Endothelial cell of umbilical vein (primary cell): ENCODE measurements around the gene BAMBI. TPM values are rescaled to one million over a fixed set of nuclear protein-coding genes. Genes with fewer than 3 reads are reported as not detected.

ENCODE experiments used
- Bru-seq: library from RNA; stranded (reverse); fragments of 400-500 nt; gene quantifications from one replicate; lab custom pipeline; 2021; lab: Mats Ljungman, UMichigan
- BruChase-seq, 2 experiments: library from RNA; stranded (reverse); fragments of 400-500 nt; gene quantifications; one replicate each; lab custom pipeline; 2021; lab: Mats Ljungman, UMichigan
- BruUV-seq: library from RNA; stranded (reverse); fragments of 400-500 nt; replicated peaks from 2 replicates; lab custom pipeline; 2021; lab: Mats Ljungman, UMichigan
- CTCF ChIA-PET: fragments of 300-600, 350-600 bp; sonication (Branson Sonifier 250); formaldehyde crosslinking; loops from one replicate; lab custom pipeline; 2021; ENCODE audit warnings: antibody characterized with exemption, inconsistent platforms; lab: Charles Lee
- POLR2A ChIA-PET: fragments of 300-600, 350-600 bp; sonication (Branson Sonifier 250); formaldehyde crosslinking; loops from one replicate; lab custom pipeline; 2021; ENCODE audit warnings: antibody characterized with exemption, inconsistent platforms; lab: Charles Lee
- DNase-seq: peaks from one replicate; pipeline ENCODE4 v3.0.0-alpha.2; 2011; ENCODE audit warnings: low read depth, low spot score
- FAIRE-seq: peaks from 2 replicates; lab custom pipeline; 2011; peaks lifted over from hg19 to GRCh38; lab: Jason Lieb, UNC
- H2AFZ ChIP-seq: 2 replicates; pipeline ENCODE4 v1.6.0; 2012; ENCODE audit warnings: low read depth, low read length, control low read depth, inconsistent platforms
- H3K27ac ChIP-seq: 2 replicates; pipeline ENCODE4 v1.5.1; 2011; ENCODE audit warnings: low read depth, mild to moderate bottlenecking, control low read depth, low read length, moderate library complexity; ENCODE audit not compliant: insufficient read depth
- H3K27me3 ChIP-seq, 2 experiments: 2 replicates each; pipeline versions ENCODE4 v1.6.0 to v1.6.1; 2011; ENCODE audit warnings: low read length in 2 of 2, mixed read lengths in 1 of 2; ENCODE audit not compliant: control insufficient read depth in 2 of 2, insufficient read depth in 2 of 2
- H3K36me3 ChIP-seq, 2 experiments: 2 replicates in 1 of 2; 3 replicates in 1 of 2; pipeline ENCODE4 v1.5.1; 2011; ENCODE audit warnings: low read length in 2 of 2, mild to moderate bottlenecking in 1 of 2, moderate library complexity in 1 of 2; ENCODE audit not compliant: control insufficient read depth in 2 of 2, insufficient read depth in 2 of 2; ENCODE audit errors: extremely low read depth in 1 of 2
- H3K4me1 ChIP-seq: 3 replicates; pipeline ENCODE4 v1.5.1; 2011; ENCODE audit warnings: mild to moderate bottlenecking, low read length; ENCODE audit not compliant: control insufficient read depth, insufficient read depth; ENCODE audit errors: extremely low read depth
- H3K4me2 ChIP-seq: 2 replicates; pipeline ENCODE4 v1.6.1; 2011; ENCODE audit warnings: low read length, control low read depth, mixed read lengths; ENCODE audit not compliant: insufficient read depth
- H3K4me3 ChIP-seq, 3 experiments: fragments of 200-600 bp in 1 of 3; sonication (generic), shearing (Covaris generic) in 1 of 3; replicated peaks in 1 of 3; 2 replicates each; pipeline ENCODE4 v1.5.1; 2011 to 2016; ENCODE audit warnings: control low read depth in 3 of 3, low read length in 3 of 3, mild to moderate bottlenecking in 2 of 3, inconsistent platforms in 1 of 3, low read depth in 1 of 3, moderate library complexity in 1 of 3; ENCODE audit not compliant: insufficient read depth in 1 of 3
- H3K79me2 ChIP-seq: 2 replicates; pipeline ENCODE4 v1.6.0; 2012; ENCODE audit warnings: low read length, inconsistent platforms; ENCODE audit not compliant: control insufficient read depth, insufficient read depth
- H3K9ac ChIP-seq: replicated peaks from 2 replicates; pipeline ENCODE3; 2011; ENCODE audit warnings: low read length, control low read depth; ENCODE audit not compliant: insufficient read depth; ENCODE audit errors: extremely low read depth
- H3K9me1 ChIP-seq: replicated peaks from 3 replicates; pipeline ENCODE4 v1.6.0; 2011; ENCODE audit warnings: mild to moderate bottlenecking, low read length; ENCODE audit not compliant: control insufficient read depth, insufficient read depth; ENCODE audit errors: extremely low read depth
- H3K9me3 ChIP-seq: replicated peaks from 2 replicates; pipeline ENCODE4 v1.5.1; 2012; ENCODE audit warnings: low read length, inconsistent platforms; ENCODE audit not compliant: control insufficient read depth, insufficient read depth
- H4K20me1 ChIP-seq: replicated peaks from 2 replicates; pipeline ENCODE3; 2011; ENCODE audit warnings: mild to moderate bottlenecking, low read length; ENCODE audit not compliant: control insufficient read depth, insufficient read depth; ENCODE audit errors: extremely low read depth
- POLR2A ChIP-seq: IDR thresholded peaks from 2 replicates; pipeline ENCODE4 v1.6.1; 2012; ENCODE audit warnings: low read depth, mild to moderate bottlenecking, control low read depth, low read length
- POLR2AphosphoS5 ChIP-seq: IDR thresholded peaks from 2 replicates; pipeline ENCODE4 v1.6.1; 2012; ENCODE audit warnings: low read depth, mild to moderate bottlenecking, control low read depth, low read length, moderate library complexity; ENCODE audit not compliant: insufficient read depth
- dilution Hi-C: fragments of 300-500 bp; cut with MboI; formaldehyde crosslinking; loops from one replicate; pipeline ENCODE4 v1.15.0; 2019; ENCODE audit warnings: low sequenced_read_pairs; ENCODE audit not compliant: extremely low pct_ligation_motif_present
- intact Hi-C: fragments of 100-400 bp; cut with micrococcal nuclease; formaldehyde crosslinking; loops from one replicate; pipeline ENCODE4 v1.10.0; 2022
- long read RNA-seq: library from polyadenylated mRNA; stranded (forward); transcript quantifications from one replicate; pipeline ENCODE4 v2.0.0, GENCODE V29; 2021
- polyA minus RNA-seq, 3 experiments: library from RNA; depleted of rRNA, polyadenylated mRNA; stranded (reverse); fragments of >200 nt; gene quantifications; 1 replicate in 1 of 3; 2 replicates in 2 of 3; pipeline ENCODE4 v1.2.3, GENCODE V29; 2011
- polyA plus RNA-seq, 4 experiments: library from polyadenylated mRNA; depleted of rRNA in 3 of 4; stranded (reverse) in 3 of 4; unstranded in 1 of 4; fragments of >200 nt; gene quantifications; 2 replicates each; pipeline versions ENCODE4 v1.2.1 to v1.2.3, GENCODE V29; 2011 to 2012; ENCODE audit warnings: missing spikeins in 1 of 4
- total RNA-seq: library from RNA; stranded (reverse); gene quantifications from 2 replicates; pipeline ENCODE4 v1.2.3, GENCODE V29; 2021
- TF ChIP-seq, protein P1 (sequence below), 2 donors: IDR thresholded peaks; 1 replicate in 1 of 2; 2 replicates in 1 of 2; pipeline ENCODE4 v1.5.1; 2011; ENCODE audit warnings: low read length in 2 of 2, mild to moderate bottlenecking in 2 of 2, moderate library complexity in 2 of 2, control low read depth in 1 of 2, inconsistent platforms in 1 of 2, low read depth in 1 of 2; ENCODE audit not compliant: insufficient read depth in 1 of 2; ENCODE audit errors: extremely low read depth in 1 of 2
- TF ChIP-seq, protein P2 (sequence below): IDR thresholded peaks from 2 replicates; pipeline ENCODE4 v1.6.1; 2011; ENCODE audit not compliant: insufficient read depth, insufficient read length

BAMBI gene, protein sequence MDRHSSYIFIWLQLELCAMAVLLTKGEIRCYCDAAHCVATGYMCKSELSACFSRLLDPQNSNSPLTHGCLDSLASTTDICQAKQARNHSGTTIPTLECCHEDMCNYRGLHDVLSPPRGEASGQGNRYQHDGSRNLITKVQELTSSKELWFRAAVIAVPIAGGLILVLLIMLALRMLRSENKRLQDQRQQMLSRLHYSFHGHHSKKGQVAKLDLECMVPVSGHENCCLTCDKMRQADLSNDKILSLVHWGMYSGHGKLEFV
- total RNA-seq: 3.2 and 4.3 TPM in 2 replicates
- 3.2 TPM in 2 replicates for polyA plus RNA-seq
- 3.0 and 3.3 TPM in 2 replicates for polyA plus RNA-seq (2011; cell fraction: cytosol; rRNA removed)
- polyA plus RNA-seq (2011; cell fraction: nucleus; rRNA removed): 2.4 and 3.6 TPM in 2 replicates
- 4.3 and 5.5 TPM in 2 replicates for polyA plus RNA-seq (2012)
- polyA minus RNA-seq: 2.6 TPM in 2 replicates
- 1.0 TPM for polyA minus RNA-seq (2011; cell fraction: cytosol; rRNA and poly(A)+ RNA removed)
- 0.87 and 1.1 TPM in 2 replicates for polyA minus RNA-seq (2011; cell fraction: nucleus; rRNA and poly(A)+ RNA removed)
- percentile 50 among the genes with signal in this experiment for Bru-seq, nascent RNA
- percentile 33 among the genes with signal in this experiment for BruChase-seq, experiment 1, labeled RNA remaining after a 6-hour chase
- percentile 44 among the genes with signal in this experiment for BruChase-seq, experiment 2, labeled RNA remaining after a 2-hour chase
- long read RNA-seq, transcript BAMBI-201 (3 exons, 1,877 nt): major isoform, 13 of 13 reads
- long read RNA-seq, partial matches to known transcripts: 0 of 13 reads
- long read RNA-seq, other reads (novel, unspliced or antisense): 0 of 13 reads

DNA sequence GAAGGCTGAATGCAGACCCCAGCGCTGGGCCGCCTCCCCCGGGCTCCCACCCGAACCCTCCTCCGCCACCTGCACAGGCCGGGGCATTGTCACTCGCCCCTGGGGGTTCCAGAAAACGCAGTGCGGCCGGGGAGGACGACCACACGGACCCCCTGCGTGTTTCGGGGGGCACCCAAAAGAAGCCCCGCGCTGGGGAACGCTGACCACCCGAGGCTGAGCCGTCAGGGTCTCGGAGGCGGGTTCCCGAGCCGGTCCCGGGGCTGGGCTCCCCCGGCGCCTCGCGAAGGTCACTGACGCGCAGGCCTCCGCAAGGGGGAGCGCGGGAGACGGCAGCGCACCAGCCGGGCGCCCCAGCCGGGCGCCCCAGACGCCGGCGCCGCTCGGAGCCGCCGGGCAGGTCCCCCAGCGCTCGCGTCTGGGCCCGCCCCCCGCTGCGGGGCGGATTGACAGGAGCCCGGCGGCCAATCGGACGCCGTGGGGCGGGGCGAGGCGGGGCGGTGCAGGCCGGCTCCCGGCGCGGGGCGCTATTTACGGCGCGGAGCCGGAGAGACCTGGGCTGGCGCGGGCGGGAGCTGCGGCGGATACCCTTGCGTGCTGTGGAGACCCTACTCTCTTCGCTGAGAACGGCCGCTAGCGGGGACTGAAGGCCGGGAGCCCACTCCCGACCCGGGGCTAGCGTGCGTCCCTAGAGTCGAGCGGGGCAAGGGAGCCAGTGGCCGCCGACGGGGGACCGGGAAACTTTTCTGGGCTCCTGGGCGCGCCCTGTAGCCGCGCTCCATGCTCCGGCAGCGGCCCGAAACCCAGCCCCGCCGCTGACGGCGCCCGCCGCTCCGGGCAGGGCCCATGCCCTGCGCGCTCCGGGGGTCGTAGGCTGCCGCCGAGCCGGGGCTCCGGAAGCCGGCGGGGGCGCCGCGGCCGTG is at the start of gene BAMBI:
BAMBI (plus strand) TSS at position 554 of the 920 bp plus-strand sequence. CDS start 377 bp downstream, outside the sequence.
- TF ChIP-seq, protein P1, sequence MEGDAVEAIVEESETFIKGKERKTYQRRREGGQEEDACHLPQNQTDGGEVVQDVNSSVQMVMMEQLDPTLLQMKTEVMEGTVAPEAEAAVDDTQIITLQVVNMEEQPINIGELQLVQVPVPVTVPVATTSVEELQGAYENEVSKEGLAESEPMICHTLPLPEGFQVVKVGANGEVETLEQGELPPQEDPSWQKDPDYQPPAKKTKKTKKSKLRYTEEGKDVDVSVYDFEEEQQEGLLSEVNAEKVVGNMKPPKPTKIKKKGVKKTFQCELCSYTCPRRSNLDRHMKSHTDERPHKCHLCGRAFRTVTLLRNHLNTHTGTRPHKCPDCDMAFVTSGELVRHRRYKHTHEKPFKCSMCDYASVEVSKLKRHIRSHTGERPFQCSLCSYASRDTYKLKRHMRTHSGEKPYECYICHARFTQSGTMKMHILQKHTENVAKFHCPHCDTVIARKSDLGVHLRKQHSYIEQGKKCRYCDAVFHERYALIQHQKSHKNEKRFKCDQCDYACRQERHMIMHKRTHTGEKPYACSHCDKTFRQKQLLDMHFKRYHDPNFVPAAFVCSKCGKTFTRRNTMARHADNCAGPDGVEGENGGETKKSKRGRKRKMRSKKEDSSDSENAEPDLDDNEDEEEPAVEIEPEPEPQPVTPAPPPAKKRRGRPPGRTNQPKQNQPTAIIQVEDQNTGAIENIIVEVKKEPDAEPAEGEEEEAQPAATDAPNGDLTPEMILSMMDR (IDR thresholded peaks at IDR 0.05; ENCODE audit: extremely low read depth in 1 of 2, insufficient read depth in 1 of 2, low read depth in 1 of 2, low read length in 2 of 2): peak; percentile 62 to 69
- peak; percentile 96 for TF ChIP-seq POLR2AphosphoS5
- TF ChIP-seq, protein P2, sequence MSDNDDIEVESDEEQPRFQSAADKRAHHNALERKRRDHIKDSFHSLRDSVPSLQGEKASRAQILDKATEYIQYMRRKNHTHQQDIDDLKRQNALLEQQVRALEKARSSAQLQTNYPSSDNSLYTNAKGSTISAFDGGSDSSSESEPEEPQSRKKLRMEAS: no peak
- peak; percentile 96 for TF ChIP-seq POLR2A
- H4K20me1 ChIP-seq: no peaks in the 10 kb centered on the region
- peak within 1 kb of the TSS; percentile 30 to 78 (median 64) for H3K4me3 ChIP-seq
- H3K27me3 ChIP-seq: peaks cover 18 to 36% of the 10 kb centered on the region in 2 experiments
- peak within 1 kb of the TSS; percentile 83 for H3K4me2 ChIP-seq
- no peaks in the 10 kb centered on the region for H3K9me1 ChIP-seq
- FAIRE-seq: peak; percentile 15
- POLR2A ChIA-PET: interaction anchor here (0.9 to 1.0 kb wide), 2 partner anchors 8 kb away, joined by 3 read pairs; no protein-coding TSS in a partner anchor
- DNase-seq: peak; percentile 92
- peaks cover 32% of the 10 kb centered on the region for H3K4me1 ChIP-seq
- H3K9me3 ChIP-seq: no peaks in the 10 kb centered on the region
- no TSS peak for BruUV-seq
- intact Hi-C loops (loop anchor here (1.0 to 5.0 kb wide), 4 partner anchors 307 to 627 kb away; no protein-coding TSS in a partner anchor), dilution Hi-C loops (no loop called here)
- H2AFZ ChIP-seq: peak within 1 kb of the TSS; percentile 88
- peak within 1 kb of the TSS; percentile 68 for H3K9ac ChIP-seq
- CTCF ChIA-PET: interaction anchor here (0.6 to 10.3 kb wide), 16 partner anchors 8 to 627 kb away, joined by 3 to 94 read pairs (median 4); no protein-coding TSS in a partner anchor
- H3K36me3 ChIP-seq: no peaks in the 10 kb centered on the region
- peak within 1 kb of the TSS; percentile 28 for H3K27ac ChIP-seq
- H3K79me2 ChIP-seq: no peaks in the 10 kb centered on the region
